HG03571 (cell line): ENCODE results near the gene LCLAT1.
"Not testable (repeated sequence)": the region's sequence is repeated elsewhere in the genome, so short reads cannot be mapped to it uniquely, and the experiment has no call there.

Experiments used
- ATAC-seq: cut with Tn5 transposase; IDR thresholded peaks from one replicate; pipeline ENCODE4 v1.9.1; 2021; ENCODE audit not compliant: unreplicated experiment

Gene LCLAT1

GRCh38 chr2:30484995-30485394 is 37.9 kb downstream of the LCLAT1 start:
- no peak for ATAC-seq

GRCh38 chr2:30486655-30487054 is 39.6 kb downstream of the LCLAT1 start:
- ATAC-seq: no peak

- no peak for ATAC-seq
These were observed 40.6 kb downstream of the LCLAT1 start for GRCh38 chr2:30487603-30488002.

- ATAC-seq: no peak
These were observed 41.1 kb downstream of the LCLAT1 start for GRCh38 chr2:30488012-30488659.

- no peak for ATAC-seq
These were observed 44.2 kb downstream of the LCLAT1 start for GRCh38 chr2:30491225-30491624.

GRCh38 chr2:30492185-30492584 is 45.1 kb downstream of the LCLAT1 start:
- ATAC-seq: no peak

- ATAC-seq: no peak
These were observed 45.6 kb downstream of the LCLAT1 start for GRCh38 chr2:30492619-30493018.

- no peak for ATAC-seq
These were observed 46.4 kb downstream of the LCLAT1 start for GRCh38 chr2:30493440-30493839.

GRCh38 chr2:30495896-30496295 is 48.9 kb downstream of the LCLAT1 start:
- not testable (repeated sequence) for ATAC-seq

GRCh38 chr2:30499681-30500080 is 52.6 kb downstream of the LCLAT1 start:
- no peak for ATAC-seq

GRCh38 chr2:30500699-30501098 is 53.7 kb downstream of the LCLAT1 start:
- ATAC-seq: no peak

- no peak for ATAC-seq
These were observed 55.3 kb downstream of the LCLAT1 start for GRCh38 chr2:30502310-30502709.

GRCh38 chr2:30503007-30503694 is 56.1 kb downstream of the LCLAT1 start:
- ATAC-seq: no peak

- ATAC-seq: no peak
These were observed 56.6 kb downstream of the LCLAT1 start for GRCh38 chr2:30503695-30504052.

- no peak for ATAC-seq
These were observed 57.7 kb downstream of the LCLAT1 start for GRCh38 chr2:30504731-30505130.

GRCh38 chr2:30505500-30506180 is 58.6 kb downstream of the LCLAT1 start:
- ATAC-seq: no peak

- not testable (repeated sequence) for ATAC-seq
These were observed 60.4 kb downstream of the LCLAT1 start for GRCh38 chr2:30507460-30507859.

- no peak for ATAC-seq
These were observed 62.7 kb downstream of the LCLAT1 start for GRCh38 chr2:30509716-30510115.

- no peak for ATAC-seq
These were observed 63.4 kb downstream of the LCLAT1 start for GRCh38 chr2:30510409-30510808.

- ATAC-seq: no peak
These were observed 64.4 kb downstream of the LCLAT1 start for GRCh38 chr2:30511122-30512083.

- no peak for ATAC-seq
These were observed 65.3 kb downstream of the LCLAT1 start for GRCh38 chr2:30512243-30512886.
